MG63 (cell line): ENCODE measurements around the gene ZNF248. TPM values are rescaled to one million over a fixed set of nuclear protein-coding genes. Genes with fewer than 3 reads are reported as not detected.

Source experiments
- total RNA-seq: library from RNA; depleted of rRNA; stranded (reverse); fragments of >200 nt; shearing (Covaris generic); gene quantifications from 2 replicates; pipeline ENCODE4 v1.2.3, GENCODE V29; 2014; ENCODE audit warnings: low replicate concordance; rRNA removed

ZNF248 gene
- total RNA-seq, 1 experiment from 2014 or later: 4.0 TPM

Other genes with a start within 250 kb of the ZNF248 start
- 4.7 and 8.4 TPM in 2 replicates for gene ZNF25, start 119.0 kb upstream of the ZNF248 start, total RNA-seq
- 2.9 and 3.5 TPM in 2 replicates for gene ZNF33A, start 153.1 kb upstream of the ZNF248 start, total RNA-seq
- 9.8 and 9.9 TPM in 2 replicates for gene ZNF37A, start 236.7 kb upstream of the ZNF248 start, total RNA-seq